Measurements from ENCODE around the gene GNAT2. TPM values are rescaled to one million over a fixed set of nuclear protein-coding genes. Genes with fewer than 3 reads are reported as not detected.
"Not testable (repeated sequence)": the region's sequence is repeated elsewhere in the genome, so short reads cannot be mapped to it uniquely, and the experiment has no call there.

GNAT2 gene
- total and polyA plus RNA-seq, 2 experiments from 2014 or later: not detected

- no peak overlapping the region for H3K4me3 ChIP-seq
- no peak overlapping the region for H3K4me2 ChIP-seq (ENCODE audit: unreplicated experiment)
Observed at GRCh38 chr1:109661391-109661790, 42.0 kb upstream of the GNAT2 start.

GRCh38 chr1:109660691-109661026 lies 41.2 kb upstream of the GNAT2 start:
- H3K79me2 ChIP-seq (ENCODE audit: insufficient read depth); H3K9ac ChIP-seq; H4K20me1 ChIP-seq (ENCODE audit: insufficient read depth); H3K27me3 ChIP-seq (replicated peaks; ENCODE audit: insufficient read depth); H3K9me2 ChIP-seq (ENCODE audit: insufficient read depth); H3K27ac ChIP-seq; H3K4me3 ChIP-seq; H3K4me2 ChIP-seq (ENCODE audit: unreplicated experiment); H3K4me1 ChIP-seq (ENCODE audit: insufficient read depth); DNase-seq; H3F3A ChIP-seq (ENCODE audit: insufficient read depth); in situ Hi-C loops (cut with MboI); H3K9me3 ChIP-seq (ENCODE audit: low read depth); H3K36me3 ChIP-seq (ENCODE audit: low read depth); H2AFZ ChIP-seq: not testable (repeated sequence)
- WGBS, 2 experiments (ENCODE audit: low coverage in 1 of 2, low lambda C conversion rate in 2 of 2, missing lambda C conversion rate in 2 of 2): 60 to 70% methylated on average over 3 to 4 of the region's 4 CpGs

More at GRCh38 chr1:109661391-109661790, 42.0 kb upstream of the GNAT2 start:
- no peaks in the 10 kb centered on the region for H4K20me1 ChIP-seq (ENCODE audit: insufficient read depth)
- TF ChIP-seq EZH2phosphoT487 (IDR thresholded peaks at IDR 0.05; ENCODE audit: insufficient read depth, low read depth) (no peak), EZH2 (IDR thresholded peaks at IDR 0.05; ENCODE audit: insufficient read depth, poor library complexity, severe bottlenecking) (no peak)
- no peak overlapping the region for H3K27ac ChIP-seq
- in situ Hi-C loops (cut with MboI): no loop called here
- WGBS, 2 experiments (ENCODE audit: low coverage in 1 of 2, low lambda C conversion rate in 2 of 2, missing lambda C conversion rate in 2 of 2): 64 to 67% methylated on average over 2 of the region's 2 CpGs
- H3K9ac ChIP-seq: no peak overlapping the region
- H3K27me3 ChIP-seq (replicated peaks; ENCODE audit: insufficient read depth): no peaks in the 10 kb centered on the region
- no peaks in the 10 kb centered on the region for H3F3A ChIP-seq (ENCODE audit: insufficient read depth)
- peaks cover 5% of the 10 kb centered on the region; the same call in 1 of the 2 replicates for H3K4me1 ChIP-seq (ENCODE audit: insufficient read depth)
- no peaks in the 10 kb centered on the region for H3K9me3 ChIP-seq (ENCODE audit: low read depth)
- H3K9me2 ChIP-seq (ENCODE audit: insufficient read depth): no peaks in the 10 kb centered on the region
- DNase-seq: no peak
- no peaks in the 10 kb centered on the region for H3K79me2 ChIP-seq (ENCODE audit: insufficient read depth)
- no peaks in the 10 kb centered on the region for H3K36me3 ChIP-seq (ENCODE audit: low read depth)
- H2AFZ ChIP-seq: no peak overlapping the region

GRCh38 chr1:109659997-109660690 lies 40.7 kb upstream of the GNAT2 start:
- Histone ChIP-seq H3K4me2 (ENCODE audit: unreplicated experiment) (no peak overlapping the region), H3K27ac (no peak overlapping the region), H3K9me3 (ENCODE audit: low read depth) (no peaks in the 10 kb centered on the region), H3F3A (ENCODE audit: insufficient read depth) (no peaks in the 10 kb centered on the region), H3K4me3 (no peak overlapping the region), H3K27me3 (replicated peaks; ENCODE audit: insufficient read depth) (no peaks in the 10 kb centered on the region), H3K4me1 (ENCODE audit: insufficient read depth) (peaks cover 10% of the 10 kb centered on the region; the same call in 1 of the 2 replicates), H3K79me2 (ENCODE audit: insufficient read depth) (no peaks in the 10 kb centered on the region), H4K20me1 (ENCODE audit: insufficient read depth) (no peaks in the 10 kb centered on the region), H3K9me2 (ENCODE audit: insufficient read depth) (no peaks in the 10 kb centered on the region), H3K36me3 (ENCODE audit: low read depth) (no peaks in the 10 kb centered on the region), H2AFZ (no peak overlapping the region), H3K9ac (no peak overlapping the region)
- no peak for DNase-seq
- 60 to 64% methylated on average over 5 of the region's 5 CpGs for WGBS, 2 experiments (ENCODE audit: low coverage in 1 of 2, low lambda C conversion rate in 2 of 2, missing lambda C conversion rate in 2 of 2)
- in situ Hi-C loops (cut with MboI): no loop called here
- TF ChIP-seq EZH2 (IDR thresholded peaks at IDR 0.05; ENCODE audit: insufficient read depth, poor library complexity, severe bottlenecking): no peak
- no peak for TF ChIP-seq EZH2phosphoT487 (IDR thresholded peaks at IDR 0.05; ENCODE audit: insufficient read depth, low read depth)

GRCh38 chr1:109659145-109659544 lies 39.7 kb upstream of the GNAT2 start:
- Histone ChIP-seq H3K4me2 (ENCODE audit: unreplicated experiment) (no peak overlapping the region), H2AFZ (no peak overlapping the region), H3K36me3 (ENCODE audit: low read depth) (no peaks in the 10 kb centered on the region), H3K79me2 (ENCODE audit: insufficient read depth) (no peaks in the 10 kb centered on the region), H3K9ac (no peak overlapping the region), H3K27me3 (replicated peaks; ENCODE audit: insufficient read depth) (no peaks in the 10 kb centered on the region), H4K20me1 (ENCODE audit: insufficient read depth) (no peaks in the 10 kb centered on the region), H3K4me1 (ENCODE audit: insufficient read depth) (peaks cover 13% of the 10 kb centered on the region; the same call in 1 of the 2 replicates), H3F3A (ENCODE audit: insufficient read depth) (no peaks in the 10 kb centered on the region), H3K27ac (no peak overlapping the region), H3K4me3 (no peak overlapping the region), H3K9me2 (ENCODE audit: insufficient read depth) (no peaks in the 10 kb centered on the region), H3K9me3 (ENCODE audit: low read depth) (no peaks in the 10 kb centered on the region)
- in situ Hi-C loops (cut with MboI): no loop called here
- WGBS, 2 experiments (ENCODE audit: low coverage in 1 of 2, low lambda C conversion rate in 2 of 2, missing lambda C conversion rate in 2 of 2): 93 to 96% methylated on average over 2 of the region's 2 CpGs
- no peak for DNase-seq
- TF ChIP-seq EZH2 (IDR thresholded peaks at IDR 0.05; ENCODE audit: insufficient read depth, poor library complexity, severe bottlenecking): no peak
- no peak for TF ChIP-seq EZH2phosphoT487 (IDR thresholded peaks at IDR 0.05; ENCODE audit: insufficient read depth, low read depth)

Data from GM23248 (cell line).